Panc1 (cell line): ENCODE measurements around the gene MORC2. TPM values are rescaled to one million over a fixed set of nuclear protein-coding genes. Genes with fewer than 3 reads are reported as not detected.

Experiments used
- ATAC-seq: fragments of 200-7000 bp; cut with Tn5 transposase; 2 replicates; pipeline ENCODE4 v1.9.1; 2020; ENCODE audit warnings: mild to moderate bottlenecking, moderate library complexity
- BruUV-seq: library from RNA; stranded (reverse); fragments of 400-500 nt; replicated peaks from 2 replicates; lab custom pipeline; 2021; lab: Mats Ljungman, UMichigan
- CTCF ChIA-PET: fragments of 300-600 bp; sonication (Branson Sonifier 250); formaldehyde crosslinking; loops from one replicate; lab custom pipeline; 2022; ENCODE audit warnings: antibody characterized with exemption; lab: Charles Lee
- POLR2A ChIA-PET: fragments of 300-600 bp; sonication (Branson Sonifier 250); formaldehyde crosslinking; loops from one replicate; lab custom pipeline; 2022; ENCODE audit warnings: antibody characterized with exemption; lab: Charles Lee
- DNase-seq: peaks from one replicate; pipeline ENCODE4 v3.0.0-alpha.2; 2010; ENCODE audit warnings: low read depth, low spot score
- H3K27ac ChIP-seq: 2 replicates; pipeline ENCODE4 v1.5.1; 2011; ENCODE audit warnings: mild to moderate bottlenecking, low read length, inconsistent platforms
- H3K27me3 ChIP-seq: fragments of 200-500 bp; sonication (Bioruptor generic); 2 replicates; pipeline ENCODE4 v1.6.0; 2014; ENCODE audit warnings: low read length, inconsistent platforms; ENCODE audit not compliant: control insufficient read depth, insufficient read depth
- H3K36me3 ChIP-seq: fragments of 200-500 bp; sonication (Bioruptor generic); 2 replicates; pipeline ENCODE4 v1.5.1; 2014; ENCODE audit warnings: inconsistent platforms, mild to moderate bottlenecking, low read length, moderate library complexity; ENCODE audit not compliant: control insufficient read depth, insufficient read depth
- H3K4me1 ChIP-seq: 2 replicates; pipeline ENCODE4 v1.5.1; 2011; ENCODE audit warnings: inconsistent platforms, mild to moderate bottlenecking, low read length, moderate library complexity; ENCODE audit not compliant: control insufficient read depth, insufficient read depth
- H3K4me3 ChIP-seq, 2 experiments: 2 replicates each; pipeline ENCODE4 v1.5.1; 2011 to 2012; ENCODE audit warnings: low read depth in 2 of 2, low read length in 2 of 2, mild to moderate bottlenecking in 2 of 2, inconsistent platforms in 1 of 2, moderate library complexity in 1 of 2
- H3K9me3 ChIP-seq: fragments of 200-500 bp; sonication (Bioruptor generic); 2 replicates; pipeline ENCODE4 v1.5.1; 2014; ENCODE audit warnings: low read depth, mild to moderate bottlenecking, inconsistent platforms, low read length, moderate library complexity; ENCODE audit not compliant: control insufficient read depth, insufficient read depth
- CTCF ChIP-seq: fragments of 450-650 bp; IDR thresholded peaks from 2 replicates; pipeline ENCODE4 v1.5.1; 2017; ENCODE audit warnings: mild to moderate bottlenecking
- POLR2AphosphoS5 ChIP-seq: IDR thresholded peaks from 2 replicates; pipeline ENCODE4 v1.6.1; 2012; ENCODE audit warnings: mild to moderate bottlenecking, low read depth, low read length, moderate library complexity
- REST ChIP-seq, 2 experiments: IDR thresholded peaks; 2 replicates each; pipeline ENCODE4 v1.6.1; 2011 to 2012; ENCODE audit warnings: low read depth in 2 of 2, control low read depth in 1 of 2, low read length in 1 of 2, mild to moderate bottlenecking in 1 of 2, moderate library complexity in 1 of 2; ENCODE audit not compliant: insufficient read depth in 1 of 2
- SIN3A ChIP-seq: IDR thresholded peaks from 2 replicates; pipeline ENCODE4 v1.6.1; 2012; ENCODE audit warnings: low read depth, mild to moderate bottlenecking, low read length, moderate library complexity, borderline replicate concordance; ENCODE audit not compliant: insufficient read depth
- TCF7L2 ChIP-seq: IDR thresholded peaks from 2 replicates; pipeline ENCODE4 v1.6.1; 2011; ENCODE audit warnings: mild to moderate bottlenecking, low read depth, low read length, inconsistent platforms
- in situ Hi-C: cut with HindIII; loops from 2 replicates; pipeline ENCODE4 v1.10.0; 2016; ENCODE audit warnings: low sequenced_read_pairs, low pct_unique_long_range_greater_than_20kb
- intact Hi-C: fragments of 100-400 bp; cut with micrococcal nuclease; formaldehyde crosslinking; loops from one replicate; pipeline ENCODE4 v1.10.0; 2022; ENCODE audit not compliant: unreplicated experiment
- total RNA-seq: library from RNA; stranded (reverse); gene quantifications from one replicate; pipeline ENCODE4 v1.2.1, GENCODE V29; 2021; ENCODE audit not compliant: unreplicated experiment

The MORC2 gene
- total RNA-seq, 1 experiment from 2014 or later, result 31.5 TPM

DNA sequence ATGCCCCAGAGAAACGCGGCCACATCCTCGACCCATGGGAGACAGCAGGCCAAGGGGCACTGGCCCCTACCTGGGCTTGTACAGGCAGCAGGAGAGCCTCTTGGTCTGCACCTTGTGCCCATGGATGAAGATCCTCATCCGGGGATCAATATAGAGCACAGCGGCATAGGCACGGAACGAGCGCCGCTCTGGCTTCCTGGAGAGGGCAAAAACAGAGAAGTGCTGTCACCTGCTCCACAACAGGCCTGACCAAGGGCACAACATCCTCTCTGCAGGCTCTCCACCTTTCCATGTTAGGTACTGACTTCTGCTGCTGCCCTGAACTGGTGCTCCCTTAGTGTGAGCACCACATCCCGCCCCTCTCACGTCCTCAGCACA lies 27.2 kb downstream of the MORC2 start:
- ATAC-seq, result no peak
- TF ChIP-seq POLR2AphosphoS5 (no peak), CTCF (no peak), SIN3A (no peak), TCF7L2 (no peak), REST (IDR thresholded peaks at IDR 0.05; ENCODE audit: insufficient read depth in 1 of 2, low read depth in 2 of 2, low read length in 1 of 2) (no peak)
- ChIA-PET CTCF (no interaction called here), POLR2A (no interaction called here)
- Histone ChIP-seq H3K36me3 (peaks cover 13% of the 10 kb centered on the region), H3K4me3 (no peak overlapping the region), H3K4me1 (no peaks in the 10 kb centered on the region), H3K27me3 (no peaks in the 10 kb centered on the region), H3K9me3 (no peaks in the 10 kb centered on the region), H3K27ac (no peak overlapping the region)
- no peak for DNase-seq
- no TSS peak for BruUV-seq
- intact Hi-C loops (no loop called here), in situ Hi-C loops (no loop called here)

DNA sequence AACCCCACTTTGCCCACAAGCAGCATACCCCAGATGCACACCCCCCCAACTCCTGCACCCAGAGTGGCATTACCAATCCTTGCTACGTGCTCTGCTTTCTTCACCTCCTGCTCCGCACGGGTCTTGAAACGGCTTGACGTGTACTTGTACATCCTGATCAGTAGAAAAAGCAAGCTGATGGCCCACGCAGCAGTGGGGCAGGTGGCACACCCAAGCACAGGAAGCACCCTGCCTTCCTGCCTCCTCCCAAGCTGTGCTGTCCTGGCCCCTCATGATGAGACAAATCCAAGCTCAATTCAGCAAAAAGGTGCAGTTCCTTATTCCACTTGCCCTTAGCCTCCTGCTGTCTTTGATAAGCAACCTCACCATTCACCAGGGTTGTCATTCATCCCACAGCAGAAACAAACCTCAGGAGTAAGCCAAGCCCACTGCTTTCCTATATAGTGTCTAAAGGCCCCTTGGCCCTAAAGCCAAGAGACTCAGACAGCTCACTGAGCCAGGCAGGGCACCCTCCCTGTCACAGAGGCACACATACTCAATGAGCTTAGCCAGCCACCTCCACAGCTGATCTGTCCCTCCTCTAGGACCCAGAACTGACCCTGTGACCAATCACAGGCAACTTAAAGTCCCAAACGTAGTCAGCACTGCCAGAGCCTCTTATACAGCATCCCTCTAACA lies 27.8 kb downstream of the MORC2 start:
- no peaks in the 10 kb centered on the region for H3K27me3 ChIP-seq
- BruUV-seq, result no TSS peak
- ChIA-PET POLR2A (no interaction called here), CTCF (no interaction called here)
- TF ChIP-seq POLR2AphosphoS5 (no peak), REST (IDR thresholded peaks at IDR 0.05; ENCODE audit: insufficient read depth in 1 of 2, low read depth in 2 of 2, low read length in 1 of 2) (no peak), SIN3A (no peak), CTCF (no peak), TCF7L2 (no peak)
- DNase-seq (no peak), ATAC-seq (no peak)
- peaks cover 11% of the 10 kb centered on the region for H3K36me3 ChIP-seq
- in situ Hi-C loops (no loop called here), intact Hi-C loops (no loop called here)
- no peaks in the 10 kb centered on the region for H3K4me1 ChIP-seq
- no peak overlapping the region for H3K27ac ChIP-seq
- no peak overlapping the region for H3K4me3 ChIP-seq
- no peaks in the 10 kb centered on the region for H3K9me3 ChIP-seq
